ENCODE data around the gene RNU6-9.
"Not testable (repeated sequence)": the region's sequence is repeated elsewhere in the genome, so short reads cannot be mapped to it uniquely, and the experiment has no call there.

The RNU6-9 gene

GRCh38 chr19:878751-879561 lies 14.3 kb upstream of the RNU6-9 start:
- not testable (repeated sequence) for DNase-seq

GRCh38 chr19:879711-880438 lies 13.4 kb upstream of the RNU6-9 start:
- no peak for DNase-seq

- DNase-seq, result no peak
Observed at GRCh38 chr19:881385-882071, 11.8 kb upstream of the RNU6-9 start.

GRCh38 chr19:882871-883497 lies 10.3 kb upstream of the RNU6-9 start:
- no peak for DNase-seq

- DNase-seq, result no peak
Observed at GRCh38 chr19:883661-884211, 9.5 kb upstream of the RNU6-9 start.

GRCh38 chr19:884420-885211 lies 8.7 kb upstream of the RNU6-9 start:
- no peak for DNase-seq

- no peak for DNase-seq
Observed at GRCh38 chr19:885536-886224, 7.6 kb upstream of the RNU6-9 start.

GRCh38 chr19:887072-887471 lies 6.2 kb upstream of the RNU6-9 start:
- no peak for DNase-seq

GRCh38 chr19:887599-887998 lies 5.7 kb upstream of the RNU6-9 start:
- no peak for DNase-seq

GRCh38 chr19:888581-889385 lies 4.5 kb upstream of the RNU6-9 start:
- DNase-seq, result no peak

GRCh38 chr19:889662-890295 lies 3.5 kb upstream of the RNU6-9 start:
- no peak for DNase-seq

- no peak for DNase-seq
Observed at GRCh38 chr19:890831-891230, 2.5 kb upstream of the RNU6-9 start.

GRCh38 chr19:891421-892200 lies 1.7 kb upstream of the RNU6-9 start:
- DNase-seq, result not testable (repeated sequence)

- DNase-seq, result no peak
Observed at GRCh38 chr19:892243-892893, 916 bp upstream of the RNU6-9 start.

- no peak for DNase-seq
Observed at GRCh38 chr19:896434-896833, 3.1 kb downstream of the RNU6-9 start.

- DNase-seq, result no peak
Observed at GRCh38 chr19:896999-897398, 3.7 kb downstream of the RNU6-9 start.

- no peak for DNase-seq
Observed at GRCh38 chr19:897442-898039, 4.3 kb downstream of the RNU6-9 start.

GRCh38 chr19:898663-899062 lies 5.4 kb downstream of the RNU6-9 start:
- no peak for DNase-seq
